Measurements from ENCODE around the gene HIC1. TPM values are rescaled to one million over a fixed set of nuclear protein-coding genes. Genes with fewer than 3 reads are reported as not detected.

HIC1 gene
- total and polyA plus RNA-seq, 2 donors: 19.2 to 31.4 TPM

- 81% methylated on average over 24 of the region's 24 CpGs for WGBS
- no peaks in the 10 kb centered on the region for H3K4me1 ChIP-seq (ENCODE audit: insufficient read depth)
- DNase-seq (ENCODE audit: extremely low spot score): no peak
- peak overlapping the region; percentile 82 for H3K27ac ChIP-seq (ENCODE audit: low read depth)
- no peaks in the 10 kb centered on the region for H3K36me3 ChIP-seq (ENCODE audit: insufficient read depth)
- H3K4me3 ChIP-seq (ENCODE audit: low read depth, low read length): no peak overlapping the region
These were observed 10.3 kb downstream of the HIC1 start for GRCh38 chr17:2064980-2065785.

- no peaks in the 10 kb centered on the region for H3K36me3 ChIP-seq (ENCODE audit: insufficient read depth)
- WGBS: 68% methylated on average over 10 of the region's 10 CpGs
- no peak overlapping the region for H3K4me3 ChIP-seq (ENCODE audit: low read depth, low read length)
- DNase-seq (ENCODE audit: extremely low spot score): no peak
- H3K27ac ChIP-seq (ENCODE audit: low read depth): peak overlapping the region; percentile 82
- no peaks in the 10 kb centered on the region for H3K4me1 ChIP-seq (ENCODE audit: insufficient read depth)
These were observed 11.1 kb downstream of the HIC1 start for GRCh38 chr17:2065949-2066400.

GRCh38 chr17:2067048-2067561, 12.2 kb downstream of the HIC1 start:
- no peak overlapping the region for H3K4me3 ChIP-seq (ENCODE audit: low read depth, low read length)
- H3K4me1 ChIP-seq (ENCODE audit: insufficient read depth): no peaks in the 10 kb centered on the region
- peak overlapping the region; percentile 70 for H3K27ac ChIP-seq (ENCODE audit: low read depth)
- DNase-seq (ENCODE audit: extremely low spot score): no peak
- H3K36me3 ChIP-seq (ENCODE audit: insufficient read depth): no peaks in the 10 kb centered on the region
- 54% methylated on average over 14 of the region's 14 CpGs for WGBS

GRCh38 chr17:2067608-2068024, 12.7 kb downstream of the HIC1 start:
- no peak for DNase-seq (ENCODE audit: extremely low spot score)
- Histone ChIP-seq H3K27ac (ENCODE audit: low read depth) (peak overlapping the region; percentile 70), H3K36me3 (ENCODE audit: insufficient read depth) (no peaks in the 10 kb centered on the region)

GRCh38 chr17:2068031-2068518, 13.2 kb downstream of the HIC1 start:
- H3K4me1 ChIP-seq (ENCODE audit: insufficient read depth): no peaks in the 10 kb centered on the region
- 30% methylated on average over 6 of the region's 6 CpGs for WGBS

More at GRCh38 chr17:2067608-2068024, 12.7 kb downstream of the HIC1 start:
- 39% methylated on average over 5 of the region's 5 CpGs for WGBS
- H3K4me3 ChIP-seq (ENCODE audit: low read depth, low read length): no peak overlapping the region
- H3K4me1 ChIP-seq (ENCODE audit: insufficient read depth): no peaks in the 10 kb centered on the region

GRCh38 chr17:2068519-2069051, 13.7 kb downstream of the HIC1 start:
- Histone ChIP-seq H3K4me1 (ENCODE audit: insufficient read depth) (no peaks in the 10 kb centered on the region), H3K27ac (ENCODE audit: low read depth) (peak overlapping the region; percentile 85), H3K36me3 (ENCODE audit: insufficient read depth) (no peaks in the 10 kb centered on the region), H3K4me3 (ENCODE audit: low read depth, low read length) (no peak overlapping the region)
- no peak for DNase-seq (ENCODE audit: extremely low spot score)
- WGBS: 36% methylated on average over 15 of the region's 15 CpGs

More at GRCh38 chr17:2068031-2068518, 13.2 kb downstream of the HIC1 start:
- Histone ChIP-seq H3K4me3 (ENCODE audit: low read depth, low read length) (no peak overlapping the region), H3K36me3 (ENCODE audit: insufficient read depth) (no peaks in the 10 kb centered on the region), H3K27ac (ENCODE audit: low read depth) (peak overlapping the region; percentile 70)
- DNase-seq (ENCODE audit: extremely low spot score): no peak

GRCh38 chr17:2070241-2071023, 15.5 kb downstream of the HIC1 start:
- peak overlapping the region; percentile 87 for H3K27ac ChIP-seq (ENCODE audit: low read depth)
- WGBS: 82% methylated on average over 13 of the region's 13 CpGs
- no peaks in the 10 kb centered on the region for H3K36me3 ChIP-seq (ENCODE audit: insufficient read depth)
- H3K4me1 ChIP-seq (ENCODE audit: insufficient read depth): no peaks in the 10 kb centered on the region
- no peak for DNase-seq (ENCODE audit: extremely low spot score)
- no peak overlapping the region for H3K4me3 ChIP-seq (ENCODE audit: low read depth, low read length)

GRCh38 chr17:2071024-2071385, 16.1 kb downstream of the HIC1 start:
- 82% methylated on average over 6 of the region's 6 CpGs for WGBS
- Histone ChIP-seq H3K4me1 (ENCODE audit: insufficient read depth) (no peaks in the 10 kb centered on the region), H3K36me3 (ENCODE audit: insufficient read depth) (no peaks in the 10 kb centered on the region), H3K27ac (ENCODE audit: low read depth) (peak overlapping the region; percentile 87), H3K4me3 (ENCODE audit: low read depth, low read length) (no peak overlapping the region)
- no peak for DNase-seq (ENCODE audit: extremely low spot score)

- H3K4me3 ChIP-seq (ENCODE audit: low read depth, low read length): no peak overlapping the region
- peak overlapping the region; percentile 87 for H3K27ac ChIP-seq (ENCODE audit: low read depth)
- H3K4me1 ChIP-seq (ENCODE audit: insufficient read depth): no peaks in the 10 kb centered on the region
- no peaks in the 10 kb centered on the region for H3K36me3 ChIP-seq (ENCODE audit: insufficient read depth)
- no peak for DNase-seq (ENCODE audit: extremely low spot score)
- 38% methylated on average over 31 of the region's 31 CpGs for WGBS
These were observed 16.8 kb downstream of the HIC1 start for GRCh38 chr17:2071455-2072281.

- Histone ChIP-seq H3K4me1 (ENCODE audit: insufficient read depth) (no peaks in the 10 kb centered on the region), H3K36me3 (ENCODE audit: insufficient read depth) (no peaks in the 10 kb centered on the region), H3K27ac (ENCODE audit: low read depth) (peak overlapping the region; percentile 28), H3K4me3 (ENCODE audit: low read depth, low read length) (no peak overlapping the region)
- DNase-seq (ENCODE audit: extremely low spot score): no peak
- WGBS: 81% methylated on average over 10 of the region's 10 CpGs
These were observed 20.0 kb downstream of the HIC1 start for GRCh38 chr17:2074919-2075318.

GRCh38 chr17:2075336-2076086, 20.6 kb downstream of the HIC1 start:
- Histone ChIP-seq H3K4me3 (ENCODE audit: low read depth, low read length) (no peak overlapping the region), H3K27ac (ENCODE audit: low read depth) (peak overlapping the region; percentile 58), H3K36me3 (ENCODE audit: insufficient read depth) (no peaks in the 10 kb centered on the region), H3K4me1 (ENCODE audit: insufficient read depth) (no peaks in the 10 kb centered on the region)
- WGBS: 46% methylated on average over 13 of the region's 13 CpGs
- no peak for DNase-seq (ENCODE audit: extremely low spot score)

Measured in urinary bladder (tissue), 4 donors.